Stimulated activated naive CD8-positive, alpha-beta T cell treated with anti-CD3 and anti-CD28 coated beads, Interleukin-15, Interleukin-2, amounts not matched to agents 100 ng/mL and 50 ng/mL, for 24 hours (primary cell): ENCODE results near the gene CCL24.
"Not testable (repeated sequence)": the region's sequence is repeated elsewhere in the genome, so short reads cannot be mapped to it uniquely, and the experiment has no call there.

ENCODE experiments used
- H3K27ac Mint-ChIP-seq: one replicate; pipeline ENCODE4 v1.8.0; 2021; ENCODE audit warnings: mild to moderate bottlenecking, mixed read lengths
- H3K27me3 Mint-ChIP-seq: one replicate; pipeline ENCODE4 v1.8.0; 2021; ENCODE audit warnings: mixed read lengths
- H3K36me3 Mint-ChIP-seq: one replicate; pipeline ENCODE4 v1.8.0; 2021; ENCODE audit warnings: low read depth, mixed read lengths
- H3K4me1 Mint-ChIP-seq: one replicate; pipeline ENCODE4 v1.8.0; 2021; ENCODE audit warnings: low read depth, mixed read lengths
- H3K4me3 Mint-ChIP-seq: one replicate; pipeline ENCODE4 v1.8.0; 2021; ENCODE audit warnings: mild to moderate bottlenecking, mixed read lengths
- H3K9me3 Mint-ChIP-seq: one replicate; pipeline ENCODE4 v1.8.0; 2021; ENCODE audit warnings: mixed read lengths

The CCL24 gene

DNA sequence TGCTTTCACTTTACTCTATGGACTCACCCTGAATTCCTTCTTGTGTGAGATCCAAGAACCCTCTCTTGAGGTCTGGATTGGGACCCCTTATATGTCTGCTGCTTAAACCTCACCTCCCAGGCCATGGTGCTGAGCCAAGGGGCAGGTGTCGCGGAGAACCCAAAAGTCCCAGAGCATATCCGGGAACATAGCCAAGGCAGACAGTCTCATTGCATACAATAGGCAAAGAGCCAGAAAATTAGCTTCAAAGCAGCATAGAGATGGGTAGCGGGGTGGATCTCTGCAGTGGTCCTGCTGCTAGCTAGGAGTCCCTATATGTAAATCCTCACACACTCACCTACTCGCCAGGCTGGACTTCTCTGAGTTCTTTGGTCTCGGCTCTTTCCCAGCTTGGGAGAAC lies 5.5 kb downstream of the CCL24 start:
- no peaks in the 10 kb centered on the region for H3K4me1 Mint-ChIP-seq
- peaks cover 6% of the 10 kb centered on the region for H3K9me3 Mint-ChIP-seq
- H3K36me3 Mint-ChIP-seq = peaks cover 4% of the 10 kb centered on the region
- no peak overlapping the region for H3K4me3 Mint-ChIP-seq
- H3K27me3 Mint-ChIP-seq = peaks cover 11% of the 10 kb centered on the region
- H3K27ac Mint-ChIP-seq = no peak overlapping the region

DNA sequence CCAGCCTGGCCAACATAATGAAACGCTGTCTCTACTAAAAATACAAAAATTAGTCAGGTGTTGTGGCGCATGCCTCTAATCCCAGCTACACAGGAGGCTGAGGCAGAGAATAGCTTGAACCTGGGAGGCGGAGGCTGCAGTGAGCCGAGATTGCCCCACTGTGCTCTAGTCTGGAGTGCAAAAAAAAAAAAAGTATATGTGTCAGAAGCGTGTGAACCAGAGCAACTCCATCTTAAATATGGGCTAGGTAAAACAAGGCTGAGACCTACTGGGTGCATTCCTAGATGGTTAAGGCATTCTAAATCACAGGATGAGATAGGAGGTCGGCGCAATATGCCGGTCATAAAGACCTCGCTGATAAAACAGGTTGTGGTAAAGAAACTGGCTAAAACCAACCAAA lies 6.2 kb downstream of the CCL24 start:
- H3K9me3 Mint-ChIP-seq = peaks cover 6% of the 10 kb centered on the region
- no peak overlapping the region for H3K4me3 Mint-ChIP-seq
- H3K27me3 Mint-ChIP-seq = peaks cover 11% of the 10 kb centered on the region
- H3K36me3 Mint-ChIP-seq = peaks cover 4% of the 10 kb centered on the region
- no peak overlapping the region for H3K27ac Mint-ChIP-seq
- H3K4me1 Mint-ChIP-seq = no peaks in the 10 kb centered on the region

GRCh38 chr7:75806560-75807307 lies 6.9 kb downstream of the CCL24 start:
- Mint-ChIP-seq H3K4me1 (no peaks in the 10 kb centered on the region), H3K9me3 (peaks cover 6% of the 10 kb centered on the region), H3K27me3 (peaks cover 11% of the 10 kb centered on the region), H3K4me3 (no peak overlapping the region), H3K27ac (no peak overlapping the region), H3K36me3 (peaks cover 4% of the 10 kb centered on the region)

DNA sequence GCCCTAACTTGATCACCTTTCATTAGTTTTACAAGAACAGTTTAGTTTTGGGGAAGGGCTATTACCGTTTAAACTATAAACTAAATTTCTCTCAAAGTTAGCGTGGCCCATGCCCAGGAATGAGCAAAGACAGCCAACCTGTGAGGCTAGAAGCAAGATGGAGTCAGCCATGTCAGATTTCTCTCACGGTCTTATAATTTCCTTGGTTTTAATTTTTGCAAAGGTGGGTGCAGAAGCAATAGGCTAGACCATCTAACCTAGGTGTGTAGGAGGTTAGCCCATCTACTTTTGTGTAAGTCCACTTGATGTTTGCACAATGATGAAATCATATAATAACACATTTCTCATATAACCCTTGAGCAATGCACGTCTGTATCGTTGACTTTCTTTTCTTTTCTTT lies 8.9 kb downstream of the CCL24 start:
- H3K36me3 Mint-ChIP-seq = peaks cover 4% of the 10 kb centered on the region
- peaks cover 11% of the 10 kb centered on the region for H3K27me3 Mint-ChIP-seq
- no peak overlapping the region for H3K27ac Mint-ChIP-seq
- peaks cover 6% of the 10 kb centered on the region for H3K9me3 Mint-ChIP-seq
- no peak overlapping the region for H3K4me3 Mint-ChIP-seq
- H3K4me1 Mint-ChIP-seq = no peaks in the 10 kb centered on the region

DNA sequence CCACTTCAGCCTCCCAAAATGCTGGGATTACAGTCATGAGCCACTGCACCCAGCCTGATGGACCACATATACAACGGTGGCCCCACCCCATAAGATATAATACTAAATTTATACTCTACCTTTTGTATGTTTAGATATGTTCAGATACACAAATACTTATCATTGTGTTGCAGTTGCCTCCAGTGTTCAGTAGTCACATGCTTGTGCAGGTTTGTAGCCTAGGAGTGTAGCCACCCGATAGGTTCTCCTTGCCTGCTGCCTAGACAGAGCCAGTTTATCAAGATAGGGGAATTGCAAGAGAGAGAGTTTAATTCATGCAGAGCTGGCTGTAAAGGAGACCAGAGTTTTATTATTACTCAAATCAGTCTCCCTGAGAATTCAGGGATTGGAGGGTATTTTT lies 9.6 kb downstream of the CCL24 start:
- peaks cover 6% of the 10 kb centered on the region for H3K9me3 Mint-ChIP-seq
- peaks cover 11% of the 10 kb centered on the region for H3K27me3 Mint-ChIP-seq
- no peaks in the 10 kb centered on the region for H3K4me1 Mint-ChIP-seq
- H3K27ac Mint-ChIP-seq = no peak overlapping the region
- peaks cover 4% of the 10 kb centered on the region for H3K36me3 Mint-ChIP-seq
- no peak overlapping the region for H3K4me3 Mint-ChIP-seq

GRCh38 chr7:75802552-75802821 lies 11.1 kb downstream of the CCL24 start:
- no peak overlapping the region for H3K27ac Mint-ChIP-seq
- peaks cover 4% of the 10 kb centered on the region for H3K36me3 Mint-ChIP-seq
- H3K27me3 Mint-ChIP-seq = peaks cover 11% of the 10 kb centered on the region
- H3K4me1 Mint-ChIP-seq = peaks cover 7% of the 10 kb centered on the region
- peaks cover 6% of the 10 kb centered on the region for H3K9me3 Mint-ChIP-seq
- H3K4me3 Mint-ChIP-seq = no peak overlapping the region

DNA sequence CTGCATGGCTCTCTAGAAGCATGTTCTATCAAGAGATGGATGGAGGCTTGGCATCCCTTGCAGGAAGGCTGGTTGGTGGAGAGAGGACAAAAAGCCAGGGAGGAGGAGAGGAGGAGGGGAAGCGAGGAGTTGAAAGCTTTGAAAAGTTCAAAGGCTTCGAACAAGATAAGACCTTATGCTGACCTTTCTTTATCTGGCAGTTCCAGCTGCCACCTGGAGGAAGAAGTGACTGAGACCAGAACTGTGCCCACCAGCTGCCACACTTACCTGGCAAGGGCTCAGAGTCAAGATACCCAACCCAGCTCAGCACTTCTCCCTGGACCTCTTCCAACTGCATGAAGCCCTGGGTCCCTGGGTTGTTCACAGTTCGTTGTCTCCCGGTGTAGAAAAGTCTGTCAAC lies 14.8 kb downstream of the CCL24 start:
- H3K4me3 Mint-ChIP-seq = no peak overlapping the region
- H3K27me3 Mint-ChIP-seq = peaks cover 8% of the 10 kb centered on the region

DNA sequence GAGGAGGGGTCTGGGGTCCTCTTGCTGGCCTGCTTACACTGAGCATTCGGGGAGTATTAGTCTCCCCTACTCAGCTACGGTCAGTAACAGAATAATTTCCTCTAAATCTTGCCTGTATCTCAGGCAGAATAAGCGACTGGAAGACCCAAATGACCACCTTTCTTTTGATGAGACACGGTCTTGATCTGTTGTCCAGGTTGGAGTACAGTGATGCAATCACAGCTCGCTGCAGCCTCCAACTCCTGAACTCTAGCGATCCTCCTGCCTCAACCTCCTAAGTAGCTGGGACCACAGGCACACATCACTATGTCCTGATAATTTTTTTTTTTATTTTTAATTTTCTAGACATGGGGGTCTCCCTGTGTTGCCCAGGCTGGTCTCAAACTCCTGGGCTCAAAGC lies 17.2 kb downstream of the CCL24 start:
- Mint-ChIP-seq H3K4me3 (no peak overlapping the region), H3K36me3 (no peaks in the 10 kb centered on the region), H3K27me3 (peaks cover 4% of the 10 kb centered on the region), H3K4me1 (peaks cover 7% of the 10 kb centered on the region), H3K27ac (no peak overlapping the region), H3K9me3 (no peaks in the 10 kb centered on the region)

More for the DNA sequence above, 14.8 kb downstream of the CCL24 start:
- Mint-ChIP-seq H3K27ac (no peak overlapping the region), H3K9me3 (no peaks in the 10 kb centered on the region), H3K4me1 (peaks cover 7% of the 10 kb centered on the region), H3K36me3 (no peaks in the 10 kb centered on the region)

DNA sequence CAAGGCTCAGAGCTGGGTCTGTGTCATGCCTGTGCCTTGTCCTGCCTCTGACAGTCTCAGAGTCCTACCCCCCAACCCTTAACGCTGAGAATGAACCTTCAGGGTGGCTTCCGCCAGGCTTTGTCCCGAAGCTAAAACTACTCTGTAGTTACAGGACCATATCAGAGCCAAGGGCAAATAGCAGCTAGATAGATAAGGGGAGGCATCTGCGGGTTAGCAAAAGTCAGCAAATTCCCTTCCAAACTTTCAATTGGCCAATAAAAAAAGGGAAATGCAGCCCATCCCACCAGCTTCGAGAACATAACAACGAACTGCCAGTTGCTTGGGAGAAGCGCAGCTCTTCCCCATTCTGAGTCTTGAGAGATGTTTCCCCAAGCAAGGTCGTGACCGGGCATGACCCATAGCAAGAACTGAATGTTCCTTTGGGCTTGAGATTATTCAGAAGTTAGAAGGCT lies 17.7 kb downstream of the CCL24 start:
- Mint-ChIP-seq H3K27me3 (peaks cover 4% of the 10 kb centered on the region), H3K36me3 (no peaks in the 10 kb centered on the region), H3K27ac (no peak overlapping the region), H3K4me3 (no peak overlapping the region), H3K9me3 (no peaks in the 10 kb centered on the region), H3K4me1 (peaks cover 7% of the 10 kb centered on the region)

GRCh38 chr7:75793676-75794075 lies 19.9 kb downstream of the CCL24 start:
- no peaks in the 10 kb centered on the region for H3K36me3 Mint-ChIP-seq
- H3K9me3 Mint-ChIP-seq = no peaks in the 10 kb centered on the region
- no peak overlapping the region for H3K4me3 Mint-ChIP-seq
- H3K27ac Mint-ChIP-seq = no peak overlapping the region
- H3K27me3 Mint-ChIP-seq = peaks cover 4% of the 10 kb centered on the region
- peaks cover 5% of the 10 kb centered on the region for H3K4me1 Mint-ChIP-seq

- H3K4me1 Mint-ChIP-seq, H3K27ac Mint-ChIP-seq, H3K36me3 Mint-ChIP-seq, H3K4me3 Mint-ChIP-seq, H3K9me3 Mint-ChIP-seq, H3K27me3 Mint-ChIP-seq: not testable (repeated sequence)
Measured at GRCh38 chr7:75792567-75792966, 21.0 kb downstream of the CCL24 start.

DNA sequence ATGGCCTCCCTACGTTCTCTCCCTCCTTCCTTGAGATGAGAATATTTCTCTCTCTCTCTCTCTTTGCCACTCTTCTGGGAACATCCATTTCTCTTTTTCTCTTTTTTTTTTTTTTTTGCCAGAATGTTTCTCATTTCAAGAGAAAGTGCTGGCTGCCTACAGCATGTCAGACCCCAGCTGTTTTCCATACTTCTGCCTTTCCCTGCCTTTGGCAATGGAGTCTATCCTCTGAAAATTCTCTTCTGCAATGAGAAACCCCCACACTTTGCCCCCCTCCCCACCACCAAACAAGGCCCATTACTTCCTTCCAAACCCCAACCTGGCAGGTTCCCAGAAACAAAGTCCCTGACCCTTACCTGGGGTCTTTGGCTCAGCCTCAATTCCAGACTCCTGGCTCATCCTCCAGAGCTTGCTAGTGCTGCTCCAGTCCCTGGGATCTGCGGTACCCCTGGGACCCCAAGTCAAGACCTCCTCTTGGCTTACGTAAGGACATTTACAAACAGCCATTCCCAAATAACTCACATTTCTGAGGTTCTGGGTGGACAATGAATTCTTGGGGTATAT lies 24.2 kb downstream of the CCL24 start:
- H3K36me3 Mint-ChIP-seq = no peaks in the 10 kb centered on the region
- H3K27me3 Mint-ChIP-seq = no peaks in the 10 kb centered on the region
- H3K27ac Mint-ChIP-seq = no peak overlapping the region
- H3K4me3 Mint-ChIP-seq = no peak overlapping the region
- no peaks in the 10 kb centered on the region for H3K4me1 Mint-ChIP-seq
- H3K9me3 Mint-ChIP-seq = no peaks in the 10 kb centered on the region

DNA sequence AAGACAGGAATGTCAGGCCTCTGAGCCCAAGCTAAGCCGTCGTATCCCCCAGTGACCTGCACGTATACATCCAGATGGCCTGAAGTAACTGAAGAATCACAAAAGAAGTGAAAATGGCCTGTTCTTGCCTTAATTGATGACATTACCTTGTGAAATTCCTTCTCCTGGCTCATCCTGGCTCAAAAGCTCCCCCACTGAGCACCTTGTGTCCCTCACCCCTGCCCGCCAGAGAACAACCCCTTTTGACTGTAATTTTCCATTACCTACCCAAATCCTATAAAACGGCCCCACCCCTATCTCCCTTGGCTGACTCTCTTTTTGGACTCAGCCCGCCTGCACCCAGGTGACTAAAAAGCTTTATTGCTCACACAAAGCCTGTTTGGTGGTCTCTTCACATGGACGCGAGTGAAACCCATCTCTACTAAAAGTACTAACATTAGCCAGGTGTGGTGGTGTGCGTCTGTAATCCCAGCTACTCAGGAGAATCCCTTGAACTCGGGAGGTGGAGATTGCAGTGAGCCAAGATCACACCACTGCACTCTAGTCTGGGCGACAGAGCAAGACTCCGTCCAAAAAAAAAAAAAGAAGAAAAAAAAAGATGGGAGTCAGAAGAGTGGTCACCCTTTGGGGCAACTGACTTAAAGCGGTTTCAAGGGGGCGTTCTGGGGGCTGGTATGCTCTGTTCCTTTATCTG lies 25.3 kb downstream of the CCL24 start:
- not testable (repeated sequence) for H3K27ac Mint-ChIP-seq, H3K4me1 Mint-ChIP-seq, H3K4me3 Mint-ChIP-seq, H3K27me3 Mint-ChIP-seq, H3K9me3 Mint-ChIP-seq, H3K36me3 Mint-ChIP-seq

DNA sequence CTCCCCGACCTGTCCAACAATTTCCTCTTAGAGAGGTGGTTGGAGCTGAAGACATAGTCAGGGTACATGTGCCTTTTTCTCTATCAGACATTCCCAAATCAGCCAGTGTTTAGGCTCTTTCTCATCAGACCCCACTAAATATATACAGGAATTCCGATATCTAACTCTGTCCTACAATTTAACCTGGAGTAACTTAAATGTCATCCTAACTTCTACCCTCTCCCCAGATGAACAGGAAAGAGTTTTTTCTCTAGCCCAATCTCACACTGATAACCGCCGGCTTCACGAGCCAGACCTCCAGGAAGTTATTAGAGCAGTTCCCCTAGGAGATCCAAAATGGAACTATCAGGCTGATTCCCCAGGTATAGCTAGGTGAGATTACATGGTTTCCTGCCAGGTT lies 30.5 kb downstream of the CCL24 start:
- H3K27ac Mint-ChIP-seq = not testable (repeated sequence)
- H3K27me3 Mint-ChIP-seq = peaks cover 28% of the 10 kb centered on the region

GRCh38 chr7:75780647-75781273 lies 32.8 kb downstream of the CCL24 start:
- H3K4me3 Mint-ChIP-seq, H3K9me3 Mint-ChIP-seq, H3K27ac Mint-ChIP-seq, H3K36me3 Mint-ChIP-seq: not testable (repeated sequence)
- Mint-ChIP-seq H3K27me3 (peaks cover 28% of the 10 kb centered on the region), H3K4me1 (peaks cover 43% of the 10 kb centered on the region)

More for the DNA sequence above, 30.5 kb downstream of the CCL24 start:
- H3K4me1 Mint-ChIP-seq = peaks cover 21% of the 10 kb centered on the region
- not testable (repeated sequence) for H3K4me3 Mint-ChIP-seq, H3K36me3 Mint-ChIP-seq, H3K9me3 Mint-ChIP-seq
